ENCODE data around the gene SLC12A7.
"Not testable (repeated sequence)": the region's sequence is repeated elsewhere in the genome, so short reads cannot be mapped to it uniquely, and the experiment has no call there.

Gene SLC12A7

DNA sequence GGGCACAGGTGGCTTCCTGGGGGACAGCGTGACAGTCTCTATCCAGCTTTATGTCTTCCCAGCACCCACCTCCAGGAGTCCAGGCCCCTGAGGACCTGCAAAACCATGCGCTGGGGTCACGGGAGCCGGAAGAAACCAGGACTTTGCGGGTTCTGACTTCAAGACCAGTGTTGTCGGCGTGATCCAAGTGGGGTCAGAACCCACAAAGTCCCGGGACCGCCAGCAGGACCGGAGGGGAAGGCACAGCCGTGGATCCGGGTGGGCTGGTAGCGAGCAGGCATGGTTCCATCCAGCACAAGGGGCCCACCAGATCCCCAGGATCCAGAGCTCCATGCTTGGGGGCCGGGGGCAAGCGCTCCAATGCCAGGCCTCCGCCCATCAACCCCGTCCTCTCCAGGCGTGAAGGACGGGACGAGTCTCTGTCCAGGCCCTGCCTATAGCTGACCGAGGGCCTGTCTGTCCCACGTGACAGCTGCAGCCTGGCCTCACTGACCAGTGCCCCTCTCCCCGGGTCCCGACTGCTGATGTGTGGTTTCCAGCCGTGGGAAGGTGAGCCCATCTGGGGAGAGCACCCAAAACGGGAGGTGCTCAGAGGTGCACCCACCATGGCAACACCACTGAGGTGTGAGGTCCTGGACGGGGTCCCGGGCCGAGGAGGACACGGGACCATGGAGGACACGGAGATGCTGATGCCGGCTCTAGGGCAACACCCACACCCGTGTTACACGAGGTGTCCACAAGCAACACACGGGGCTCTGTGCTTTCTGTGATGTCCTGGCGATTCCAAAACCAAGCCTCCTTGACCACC lies 48.9 kb downstream of the SLC12A7 start:
- no peak for DNase-seq (ENCODE audit: low read depth)

DNA sequence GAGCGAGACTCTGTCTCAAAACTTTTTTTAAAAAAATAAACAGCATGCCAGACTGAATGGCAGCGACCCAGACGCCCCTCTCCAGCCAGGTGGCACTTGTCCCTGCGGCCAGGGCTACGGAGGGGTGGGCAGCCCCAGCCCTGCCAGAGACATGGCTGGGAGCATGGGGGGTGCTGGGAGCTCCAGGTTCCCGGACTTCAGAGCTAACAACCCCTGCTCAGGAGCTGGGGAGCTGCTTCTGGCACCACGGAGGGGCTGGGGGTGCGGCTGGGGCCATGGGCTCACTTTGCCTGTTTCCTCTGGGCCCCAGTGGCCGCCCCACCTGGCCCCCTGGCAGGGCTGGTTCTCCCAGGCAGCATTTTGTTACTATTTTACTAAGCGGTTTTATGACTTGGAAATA lies 49.9 kb downstream of the SLC12A7 start:
- no peak for DNase-seq (ENCODE audit: low read depth)

DNA sequence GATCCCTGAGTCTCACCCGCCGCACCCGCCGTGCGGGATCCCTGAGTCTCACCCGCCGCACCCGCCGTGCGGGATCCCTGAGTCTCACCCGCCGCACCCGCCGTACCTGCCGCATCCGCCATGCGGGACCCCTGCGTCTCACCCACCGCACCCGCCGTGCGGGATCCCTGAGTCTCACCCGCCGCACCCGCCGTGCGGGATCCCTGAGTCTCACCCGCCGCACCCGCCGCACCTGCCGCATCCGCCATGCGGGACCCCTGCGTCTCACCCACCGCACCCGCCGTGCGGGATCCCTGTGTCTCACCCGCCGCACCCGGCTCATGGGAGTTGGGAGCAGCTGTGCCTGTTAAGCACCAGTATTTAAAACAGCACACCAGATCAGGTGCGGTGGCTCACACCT lies 50.6 kb downstream of the SLC12A7 start:
- not testable (repeated sequence) for DNase-seq (ENCODE audit: low read depth)

DNA sequence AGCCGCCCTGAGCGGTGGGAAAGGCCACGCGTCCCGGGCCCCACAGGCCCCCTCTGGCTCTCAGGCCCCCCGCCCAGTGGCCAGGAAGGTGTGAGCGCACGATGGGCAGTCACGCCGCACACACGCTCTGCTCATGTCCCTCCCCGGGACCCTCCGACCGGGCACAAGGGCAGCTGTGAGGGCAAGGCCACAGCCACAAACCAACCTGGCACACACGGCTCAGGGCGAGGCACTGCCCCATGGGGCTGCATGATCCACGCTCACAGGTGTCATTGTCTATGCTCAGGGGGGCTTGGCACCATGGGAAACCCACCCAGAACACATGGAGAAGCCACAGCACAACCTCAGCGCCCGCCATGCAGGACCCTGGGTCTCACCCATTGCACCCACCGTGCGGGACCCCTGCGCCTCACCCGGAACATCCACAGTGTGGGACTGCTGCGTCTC lies 51.3 kb downstream of the SLC12A7 start:
- DNase-seq (ENCODE audit: low read depth), result no peak

DNA sequence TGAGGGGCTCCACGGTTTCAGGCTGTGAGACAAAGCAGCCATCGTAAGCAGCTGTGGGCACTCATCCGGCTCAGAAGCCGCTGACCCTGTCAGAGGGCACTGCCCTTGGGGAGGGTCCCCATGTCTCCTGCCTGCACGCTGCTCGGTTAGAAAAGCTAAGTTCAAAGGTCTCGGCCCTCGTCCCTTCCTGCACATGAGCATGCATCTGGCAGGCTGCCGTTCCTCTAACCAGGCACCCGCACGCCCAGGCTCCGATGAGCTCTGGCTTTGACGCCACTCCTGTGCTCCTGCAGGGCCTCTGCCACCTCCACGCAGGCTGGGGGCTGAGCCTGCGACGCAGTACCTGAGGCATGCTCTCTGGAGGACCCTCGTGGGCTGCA lies 52.0 kb downstream of the SLC12A7 start:
- DNase-seq (ENCODE audit: low read depth), result no peak

DNA sequence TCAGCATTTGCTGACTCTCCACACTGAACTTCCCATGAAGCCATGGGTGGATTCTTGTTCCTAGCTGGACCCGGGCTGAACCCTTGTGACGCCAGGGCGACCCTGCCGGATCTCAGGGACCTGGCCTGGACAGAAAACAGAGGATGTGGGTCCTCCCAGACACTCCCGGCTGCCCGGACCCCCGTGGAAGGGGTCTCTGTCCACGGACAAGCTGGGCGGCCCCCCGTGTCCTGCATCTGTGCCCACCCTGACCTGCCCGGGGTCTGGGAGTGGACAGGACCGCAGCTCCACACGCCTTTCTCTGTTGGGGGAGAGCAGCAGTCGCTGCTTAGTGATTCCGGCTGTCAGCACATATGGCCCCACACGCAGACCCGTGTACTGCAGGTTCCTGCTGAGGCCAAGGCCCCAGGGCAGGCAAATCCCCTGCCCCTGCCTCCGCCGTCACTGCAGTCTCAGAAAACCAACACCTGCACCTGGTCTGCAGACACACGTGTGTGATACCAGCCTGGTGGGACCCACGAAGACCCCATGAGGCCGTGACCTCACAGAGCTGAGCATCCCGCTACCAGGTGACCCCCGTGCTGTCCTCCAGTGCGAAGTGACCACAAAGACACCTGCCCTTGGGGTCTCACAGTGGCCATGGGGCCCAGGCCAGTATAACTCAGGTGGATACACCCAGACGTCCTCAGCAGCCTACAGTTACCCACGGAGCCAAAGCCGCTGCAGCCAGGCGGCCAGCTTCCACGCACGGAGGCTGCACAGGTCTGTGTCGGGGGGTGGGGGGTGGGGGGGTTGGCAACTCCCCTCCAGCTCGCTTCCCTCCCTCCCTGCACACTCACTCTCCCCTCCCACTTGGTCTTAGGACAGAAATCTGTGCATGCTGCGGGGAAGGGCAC lies 52.6 kb downstream of the SLC12A7 start:
- DNase-seq (ENCODE audit: low read depth), result no peak

DNA sequence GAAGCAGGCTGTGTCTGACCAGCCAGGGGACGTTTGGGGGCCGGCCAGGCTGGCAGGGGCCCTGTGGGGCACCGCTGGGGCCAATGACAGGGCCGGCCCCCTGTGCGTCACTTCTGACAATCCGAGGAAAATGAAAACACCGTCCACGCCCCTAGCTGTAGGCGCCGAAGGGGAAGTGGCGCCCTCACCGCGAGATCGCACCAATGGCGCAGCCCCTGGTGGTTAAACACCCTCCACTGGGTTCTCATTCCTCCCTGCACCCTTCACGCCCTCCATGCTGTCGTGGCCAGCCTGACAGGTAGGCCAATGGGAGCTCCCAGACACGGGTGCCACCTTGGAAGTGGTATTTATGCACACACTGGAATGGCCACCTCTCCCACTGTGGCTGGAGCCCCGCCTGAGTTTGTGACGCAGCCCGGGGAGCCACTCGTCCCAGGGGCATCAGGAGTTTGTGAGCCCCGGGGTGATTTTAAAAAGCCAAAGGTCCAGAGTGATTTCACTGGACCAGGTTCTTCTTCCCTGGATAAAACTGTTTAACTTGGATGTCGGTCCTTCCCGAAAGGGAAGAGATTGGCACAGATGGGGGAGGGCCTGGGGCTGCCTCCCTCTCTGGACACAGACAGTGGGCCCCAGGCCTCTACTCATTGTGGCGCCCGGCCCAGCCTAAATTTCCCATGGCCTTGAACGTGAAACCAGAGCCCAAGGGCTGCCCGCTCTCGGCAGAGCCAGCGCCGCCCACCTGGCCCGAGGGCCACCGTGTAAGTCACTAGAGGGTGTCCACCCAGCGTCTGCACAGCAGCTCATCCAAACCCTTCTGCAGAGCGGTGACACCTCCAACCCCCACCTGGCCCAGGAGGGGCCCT lies 53.5 kb downstream of the SLC12A7 start:
- DNase-seq (ENCODE audit: low read depth), result no peak

DNA sequence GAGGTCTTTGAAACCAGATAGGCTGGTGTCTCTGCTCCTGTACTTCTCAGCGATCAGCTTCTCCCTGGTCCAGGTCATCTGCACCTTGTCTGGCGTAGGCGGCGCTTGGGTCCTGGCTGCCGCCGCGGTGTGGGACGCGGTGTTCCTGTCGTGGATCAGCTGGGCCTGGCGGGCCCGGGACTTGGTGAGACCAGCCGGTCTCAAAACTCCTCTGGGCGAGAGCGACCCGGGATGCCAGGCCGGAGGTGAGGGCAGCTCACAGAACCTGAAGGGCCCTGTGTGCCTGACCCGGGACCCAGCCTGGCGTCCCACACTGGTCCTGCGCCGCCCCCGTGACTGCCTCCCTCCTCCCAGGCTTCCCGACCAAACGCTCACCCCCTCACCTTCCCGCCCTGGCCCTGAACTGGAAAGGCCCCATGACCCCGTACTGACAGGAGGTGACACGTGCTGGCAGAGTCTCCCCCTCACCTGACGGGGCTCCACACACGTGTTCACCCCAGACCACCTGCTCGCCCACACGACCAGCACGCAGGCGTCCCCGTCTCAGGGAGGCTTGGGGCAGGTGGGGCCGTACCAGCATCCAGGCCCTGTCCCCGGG lies 54.3 kb downstream of the SLC12A7 start:
- no peak for DNase-seq (ENCODE audit: low read depth)

DNA sequence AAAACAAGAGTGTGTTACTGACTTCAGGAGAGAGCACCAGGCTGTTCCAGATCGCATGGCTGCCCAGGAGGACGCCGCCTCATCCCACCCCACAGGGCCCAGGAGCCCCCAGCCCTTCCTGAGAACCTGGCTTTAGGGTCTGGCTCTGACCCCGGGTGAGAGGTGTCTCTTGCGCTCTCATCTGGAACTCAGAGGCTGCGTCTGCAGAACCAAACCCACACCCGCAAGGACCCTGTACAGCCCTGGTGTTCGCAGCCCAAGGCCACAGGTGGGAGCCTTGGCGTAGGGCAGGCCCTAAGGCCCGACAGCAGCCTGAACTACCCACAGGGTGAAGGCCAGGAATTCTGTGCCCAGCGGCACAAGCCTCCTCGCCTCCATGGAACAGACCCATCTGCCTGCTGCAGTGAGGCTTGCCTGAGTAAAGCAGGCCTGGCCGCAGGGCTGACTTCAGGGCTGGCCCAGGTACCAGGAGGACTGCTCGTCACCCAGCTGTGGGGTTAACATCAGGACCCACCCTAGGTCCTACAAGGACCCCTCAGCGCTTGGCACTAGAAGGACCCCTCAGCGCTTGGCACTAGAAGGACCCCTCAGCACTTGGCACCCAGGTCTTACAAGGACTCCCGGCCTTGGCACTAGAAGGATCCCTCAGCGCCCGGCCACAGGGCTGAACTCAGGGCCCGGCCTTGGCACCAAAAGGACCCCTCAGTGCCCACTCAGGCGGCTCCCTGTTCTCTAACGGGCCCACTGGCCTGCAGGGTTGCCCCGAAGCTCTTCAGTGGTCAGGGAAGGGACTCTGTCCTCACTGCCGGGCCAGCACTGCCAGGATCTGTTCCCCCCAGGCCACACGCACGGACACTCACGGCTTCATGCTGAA lies 55.0 kb downstream of the SLC12A7 start:
- no peak for DNase-seq (ENCODE audit: low read depth)

DNA sequence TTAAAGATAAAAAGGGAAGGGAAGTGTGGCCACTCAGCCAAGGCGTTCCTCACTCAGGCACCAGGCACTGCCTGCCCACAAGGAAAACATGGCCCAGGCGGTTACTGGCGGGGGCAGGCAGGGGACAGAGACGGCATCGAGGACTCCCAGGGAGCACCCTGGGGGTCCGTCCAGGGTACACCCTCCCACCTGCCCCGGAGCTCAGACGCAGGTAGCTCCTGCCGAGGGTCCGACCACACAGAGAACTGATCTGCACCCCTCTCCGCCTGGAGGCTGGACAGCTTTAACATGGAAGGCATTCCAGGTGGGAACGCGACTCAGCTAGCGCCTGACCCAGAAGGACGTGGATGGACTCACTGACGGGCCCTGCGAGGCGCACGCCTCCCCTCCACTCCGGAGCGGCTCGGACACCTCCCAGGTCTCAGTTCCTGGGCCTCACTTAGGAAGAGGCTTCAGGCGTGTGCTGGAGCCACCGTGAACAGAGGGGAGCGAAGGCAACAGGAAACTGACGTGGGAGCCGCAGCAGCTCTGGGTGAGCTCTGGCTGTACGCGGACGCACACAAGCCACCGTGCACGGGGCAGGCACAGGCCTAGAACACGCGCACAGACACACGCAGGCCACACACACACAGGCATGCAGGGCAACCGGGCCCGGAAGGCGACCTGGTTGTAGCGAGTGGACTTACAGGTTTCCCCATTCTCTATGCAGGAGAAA lies 55.8 kb downstream of the SLC12A7 start:
- DNase-seq (ENCODE audit: low read depth), result no peak

DNA sequence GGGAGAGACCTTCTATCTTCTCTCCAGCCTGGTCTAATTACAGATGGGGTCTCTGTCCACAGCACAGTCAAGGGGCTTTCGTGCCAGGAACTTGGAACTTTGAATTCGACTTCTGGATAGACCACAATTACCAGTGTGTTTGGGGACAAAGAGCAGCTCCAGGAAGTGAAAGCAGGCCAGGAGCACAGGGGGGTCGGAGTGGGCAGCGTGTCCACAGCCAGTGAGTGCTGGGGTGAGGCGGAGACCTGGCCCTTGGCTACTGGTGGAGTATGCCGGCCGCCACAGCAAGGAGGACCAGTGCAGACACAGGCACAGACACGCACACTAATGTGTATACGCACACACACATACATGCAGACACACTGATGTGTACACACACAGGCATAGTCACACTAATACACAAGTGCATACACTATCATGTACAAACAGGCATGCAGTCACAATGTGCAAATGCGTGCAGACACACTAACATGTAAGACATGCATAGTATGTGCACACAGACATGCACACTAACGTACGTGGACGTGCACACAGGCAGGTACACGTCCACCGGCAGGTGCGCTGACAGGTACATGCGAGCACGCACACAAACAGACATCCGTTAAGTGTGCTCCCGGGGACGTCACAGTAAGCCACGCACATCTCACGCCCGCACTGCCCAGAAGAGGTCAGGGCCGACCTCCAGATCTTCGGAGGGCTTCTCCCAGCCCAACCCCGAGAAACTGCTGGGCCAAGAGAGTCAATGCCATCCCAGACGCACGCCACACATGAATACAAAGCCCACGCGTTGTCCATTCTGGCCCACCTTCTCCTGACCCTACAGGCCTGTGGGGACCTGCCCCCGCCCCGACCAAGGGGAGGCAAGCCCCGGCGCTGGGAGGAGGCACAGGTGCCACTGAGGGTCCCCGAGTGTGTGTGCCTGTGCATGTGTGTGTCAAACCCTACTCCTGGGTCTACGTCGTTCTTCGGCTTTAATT lies 56.8 kb downstream of the SLC12A7 start:
- DNase-seq (ENCODE audit: low read depth), result no peak

DNA sequence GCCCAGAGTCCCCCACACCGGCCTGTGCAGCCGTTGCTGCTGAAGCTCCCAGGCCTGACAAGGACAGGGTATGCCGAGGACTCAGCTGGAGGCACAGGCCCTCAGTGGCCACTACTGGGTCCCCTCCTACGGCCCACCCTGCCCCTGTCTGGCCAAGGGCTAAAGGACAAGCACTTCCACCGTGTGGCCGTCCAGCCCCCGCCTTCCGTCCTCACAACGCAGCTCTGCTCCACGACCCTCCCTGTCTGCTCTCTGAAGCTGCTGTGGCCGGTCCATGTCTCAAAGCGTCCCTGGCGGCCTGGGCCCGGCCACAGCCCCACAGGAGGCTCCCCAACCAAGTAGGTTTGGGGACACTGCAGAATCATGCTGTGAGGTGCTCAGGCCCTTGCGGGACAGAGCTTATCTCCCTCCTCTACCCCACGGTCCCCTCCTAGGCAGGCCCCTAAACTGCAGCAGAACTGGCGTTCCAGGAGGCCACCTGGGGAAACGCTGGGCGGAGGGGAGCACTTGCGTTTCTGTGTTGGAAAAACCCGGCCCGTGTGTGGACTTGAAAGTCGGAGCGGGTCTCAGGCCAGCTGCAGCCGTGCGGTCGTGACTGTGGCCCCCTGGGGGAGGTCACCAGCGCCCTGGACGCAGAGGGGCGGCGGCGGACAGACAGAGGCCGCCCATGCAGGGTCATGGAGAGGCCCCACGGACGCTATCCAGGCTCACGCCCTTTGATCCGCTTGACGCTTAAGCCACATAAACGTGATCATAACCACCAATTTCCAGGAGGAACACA lies 57.7 kb downstream of the SLC12A7 start:
- DNase-seq (ENCODE audit: low read depth), result no peak

DNA sequence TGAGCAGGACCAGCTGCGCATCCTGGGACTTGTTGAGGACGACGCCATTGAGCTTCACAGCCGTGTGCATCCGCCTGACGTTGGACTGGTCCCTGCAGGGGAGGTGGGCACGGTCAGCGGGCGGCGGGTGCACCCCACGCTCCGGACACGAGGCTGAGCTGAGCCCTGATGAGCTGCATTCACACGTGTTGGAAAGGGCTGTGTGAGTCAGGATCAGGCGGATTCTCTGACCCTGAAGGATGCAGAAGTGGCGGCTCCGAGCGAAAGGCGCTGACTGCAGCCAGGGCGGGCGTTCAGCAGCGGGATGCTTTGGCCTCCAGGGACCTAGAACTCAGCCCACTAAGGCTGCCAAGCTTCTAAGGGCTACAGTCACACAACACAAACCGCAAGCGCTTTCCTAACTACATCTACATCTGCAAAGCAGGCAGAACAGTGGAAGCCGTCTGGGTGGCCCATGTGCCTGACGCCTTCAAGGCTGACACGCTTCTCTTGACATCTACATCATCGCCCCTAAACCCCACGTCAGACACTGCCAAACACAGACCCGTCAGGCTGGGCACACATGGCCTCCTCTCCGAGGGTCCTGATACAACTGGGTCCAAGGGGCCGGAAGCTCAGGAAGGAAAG lies 58.4 kb downstream of the SLC12A7 start:
- no peak for DNase-seq (ENCODE audit: low read depth)

DNA sequence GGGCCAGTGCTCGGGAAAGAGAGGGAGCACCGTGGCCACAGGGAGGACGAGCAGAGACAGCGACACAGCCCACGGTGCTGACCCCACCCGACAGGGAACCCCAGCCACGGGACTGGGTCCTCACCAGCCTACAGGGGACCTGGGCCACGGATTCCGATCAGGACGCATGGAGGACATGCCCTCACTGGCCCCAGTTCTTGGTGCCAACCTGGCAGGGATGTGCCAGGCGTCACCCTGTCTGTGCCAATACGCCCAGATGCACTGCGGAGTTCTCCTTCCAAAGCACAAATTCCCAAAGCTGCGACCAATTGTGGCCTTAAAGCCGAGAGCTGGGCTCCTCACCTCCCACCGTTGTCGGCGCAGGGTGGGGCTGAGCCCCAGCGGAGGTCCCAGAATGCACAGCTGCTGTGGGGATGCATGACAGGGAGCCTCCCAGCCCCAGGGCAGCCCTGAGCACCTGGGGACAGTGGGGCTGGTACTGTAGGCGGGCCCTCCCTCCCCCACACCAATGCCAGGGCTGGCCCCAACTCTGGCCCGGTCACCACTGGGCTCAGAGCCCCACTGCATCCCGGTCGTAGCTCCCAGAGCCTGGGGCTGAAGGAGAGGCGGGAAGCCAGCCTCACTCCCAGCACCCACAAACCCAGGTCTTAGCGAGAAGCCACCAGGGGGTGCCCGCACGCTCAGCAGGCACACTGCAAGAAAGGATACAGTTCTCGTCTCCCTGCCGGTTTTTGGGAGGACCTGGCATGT lies 59.0 kb downstream of the SLC12A7 start:
- DNase-seq (ENCODE audit: low read depth), result no peak

DNA sequence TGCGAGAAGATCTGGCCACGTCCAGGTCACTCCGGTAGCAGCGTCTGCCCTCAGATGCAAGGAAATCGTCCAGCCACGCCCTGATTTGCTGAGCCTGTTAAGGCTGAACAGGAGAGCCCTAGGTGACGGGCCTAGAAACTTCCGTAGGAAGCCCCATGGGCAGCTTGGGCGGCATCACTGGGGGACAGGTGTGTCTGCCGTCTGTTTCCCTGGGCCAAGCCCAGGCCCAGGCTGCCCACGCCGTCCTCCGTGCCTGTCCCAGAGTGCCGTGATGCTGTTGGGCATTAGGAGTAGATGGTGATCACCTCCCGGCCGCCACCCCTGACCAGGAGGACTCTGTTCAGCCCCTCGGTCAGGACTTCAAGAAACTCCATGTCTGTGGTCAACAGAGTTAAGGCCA lies 59.8 kb downstream of the SLC12A7 start:
- DNase-seq (ENCODE audit: low read depth), result no peak

DNA sequence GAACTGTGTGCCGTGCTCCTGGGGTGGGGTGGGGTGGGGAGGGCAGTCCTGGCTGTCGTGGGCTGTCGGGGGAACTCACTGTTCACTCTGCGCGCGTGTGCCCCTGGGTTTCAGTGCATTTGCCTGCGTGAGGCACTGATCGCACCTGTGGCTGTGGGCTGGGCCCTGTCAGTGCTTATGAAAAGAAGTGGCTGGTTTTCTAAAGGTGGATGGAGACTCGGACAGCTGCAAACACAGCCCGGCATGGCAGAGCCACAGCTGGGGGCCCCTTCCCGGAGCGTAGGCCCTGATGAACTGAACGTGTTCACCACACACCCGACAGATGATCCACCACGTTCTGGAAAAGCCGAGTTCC lies 60.5 kb downstream of the SLC12A7 start:
- no peak for DNase-seq (ENCODE audit: low read depth)
